Measurements from ENCODE around the gene NXN. TPM values are rescaled to one million over a fixed set of nuclear protein-coding genes. Genes with fewer than 3 reads are reported as not detected.
"Not testable (repeated sequence)": the region's sequence is repeated elsewhere in the genome, so short reads cannot be mapped to it uniquely, and the experiment has no call there.

NXN gene
- total RNA-seq, 2 donors from 2014 or later: 0.37 to 0.95 TPM

DNA sequence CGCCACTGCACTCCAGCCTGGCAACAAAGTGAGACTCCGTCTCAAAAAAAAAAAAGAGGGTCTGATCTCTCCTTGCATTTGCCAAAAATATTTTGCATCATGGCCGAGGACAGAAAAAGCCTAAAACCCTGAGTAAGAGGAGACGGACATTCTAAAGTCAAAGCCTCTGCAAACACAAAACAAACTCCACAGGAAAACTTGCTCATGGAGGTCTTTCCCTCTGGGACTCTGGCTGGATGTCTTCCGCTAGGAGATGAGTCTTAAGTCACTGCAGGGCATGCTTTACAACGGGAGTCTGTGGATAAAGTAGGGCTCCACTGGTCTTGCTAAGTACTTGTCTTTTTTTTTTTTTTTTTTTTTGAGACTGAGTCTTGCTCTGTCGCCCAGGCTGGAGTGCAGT is 123.4 kb downstream of the NXN start:
- ATAC-seq (replicated peaks): no peak
- H3K36me3 Mint-ChIP-seq (ENCODE audit: low read depth): no peaks in the 10 kb centered on the region
- no peak overlapping the region for H3K27ac Mint-ChIP-seq
- H3K4me3 Mint-ChIP-seq: no peak overlapping the region
- H3K9me3 Mint-ChIP-seq: no peaks in the 10 kb centered on the region
- H3K4me1 Mint-ChIP-seq: no peaks in the 10 kb centered on the region
- peaks cover 9% of the 10 kb centered on the region for H3K27me3 Mint-ChIP-seq

DNA sequence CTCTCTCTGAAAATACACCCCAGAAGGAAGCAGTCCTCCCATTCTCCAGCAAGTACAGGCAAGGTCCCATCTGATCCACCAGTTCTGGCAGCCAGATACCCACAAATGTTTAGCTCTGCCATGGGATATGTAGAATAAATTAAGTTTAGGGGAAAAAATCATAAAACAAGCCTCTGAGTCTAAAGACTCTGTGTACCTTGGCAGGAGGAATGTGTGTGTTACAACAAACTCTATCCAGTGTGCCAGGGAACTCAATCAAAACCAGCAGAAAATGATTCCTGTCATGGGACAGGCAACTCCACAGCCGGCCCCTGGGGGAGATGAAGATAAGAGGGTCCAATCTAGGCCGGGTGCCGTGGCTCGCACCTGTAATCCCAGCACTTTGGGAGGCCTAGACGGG is 124.0 kb downstream of the NXN start:
- no peak overlapping the region for H3K27ac Mint-ChIP-seq
- no peaks in the 10 kb centered on the region for H3K36me3 Mint-ChIP-seq (ENCODE audit: low read depth)
- H3K27me3 Mint-ChIP-seq: peaks cover 9% of the 10 kb centered on the region
- H3K4me1 Mint-ChIP-seq: no peaks in the 10 kb centered on the region
- H3K4me3 Mint-ChIP-seq: no peak overlapping the region
- ATAC-seq (replicated peaks): no peak
- no peaks in the 10 kb centered on the region for H3K9me3 Mint-ChIP-seq

GRCh38 chr17:852850-853249 is 126.7 kb downstream of the NXN start:
- ATAC-seq (replicated peaks); H3K36me3 Mint-ChIP-seq (ENCODE audit: low read depth); H3K27ac Mint-ChIP-seq; H3K4me3 Mint-ChIP-seq; H3K9me3 Mint-ChIP-seq; H3K4me1 Mint-ChIP-seq: not testable (repeated sequence)
- H3K27me3 Mint-ChIP-seq: peaks cover 11% of the 10 kb centered on the region

DNA sequence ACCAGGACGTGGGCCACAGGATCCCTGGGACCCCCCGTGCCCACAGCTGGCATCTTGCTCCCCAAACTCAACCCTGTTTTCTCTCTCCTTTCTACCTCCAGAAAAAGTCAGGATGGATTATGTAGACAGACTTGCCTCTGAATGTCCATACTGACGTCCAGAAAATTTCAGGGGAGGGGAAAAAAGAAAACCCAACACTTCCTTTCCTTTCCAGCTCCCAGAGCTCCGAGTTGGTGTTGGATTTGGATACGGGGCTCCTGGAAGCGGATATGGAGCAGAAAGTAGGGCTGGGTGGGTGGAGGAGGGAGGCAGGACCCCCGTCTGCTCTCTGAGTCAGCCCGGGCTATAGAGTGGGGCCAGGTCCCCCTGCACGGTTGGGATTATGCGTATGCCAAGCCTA is 127.2 kb downstream of the NXN start:
- ATAC-seq (replicated peaks): no peak
- Mint-ChIP-seq H3K36me3 (ENCODE audit: low read depth) (no peaks in the 10 kb centered on the region), H3K4me3 (no peak overlapping the region), H3K4me1 (no peaks in the 10 kb centered on the region), H3K27me3 (peaks cover 14% of the 10 kb centered on the region), H3K9me3 (no peaks in the 10 kb centered on the region), H3K27ac (no peak overlapping the region)

DNA sequence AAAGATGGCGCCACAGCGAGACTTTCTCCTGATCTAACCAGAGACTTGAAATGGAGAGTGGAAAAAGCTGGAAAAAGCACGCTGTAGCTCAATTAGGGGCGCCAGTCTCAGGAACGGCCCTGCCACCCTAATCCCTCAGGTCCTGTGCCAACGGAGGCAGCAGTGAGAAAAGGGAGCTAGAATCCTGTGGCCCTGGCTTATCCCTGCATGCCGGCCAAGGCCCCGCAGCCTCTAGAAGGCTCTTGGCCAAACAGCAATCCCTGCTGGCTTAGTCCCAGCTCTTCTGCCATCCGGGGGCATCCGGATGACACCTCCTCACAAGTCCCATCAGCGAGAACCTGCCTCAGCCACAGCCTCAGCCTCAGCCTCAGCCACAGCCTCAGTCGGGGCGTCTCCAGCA is 127.7 kb downstream of the NXN start:
- ATAC-seq (replicated peaks): no peak
- Mint-ChIP-seq H3K4me1 (no peaks in the 10 kb centered on the region), H3K27ac (no peak overlapping the region), H3K36me3 (ENCODE audit: low read depth) (no peaks in the 10 kb centered on the region), H3K9me3 (no peaks in the 10 kb centered on the region), H3K27me3 (peaks cover 15% of the 10 kb centered on the region), H3K4me3 (no peak overlapping the region)

DNA sequence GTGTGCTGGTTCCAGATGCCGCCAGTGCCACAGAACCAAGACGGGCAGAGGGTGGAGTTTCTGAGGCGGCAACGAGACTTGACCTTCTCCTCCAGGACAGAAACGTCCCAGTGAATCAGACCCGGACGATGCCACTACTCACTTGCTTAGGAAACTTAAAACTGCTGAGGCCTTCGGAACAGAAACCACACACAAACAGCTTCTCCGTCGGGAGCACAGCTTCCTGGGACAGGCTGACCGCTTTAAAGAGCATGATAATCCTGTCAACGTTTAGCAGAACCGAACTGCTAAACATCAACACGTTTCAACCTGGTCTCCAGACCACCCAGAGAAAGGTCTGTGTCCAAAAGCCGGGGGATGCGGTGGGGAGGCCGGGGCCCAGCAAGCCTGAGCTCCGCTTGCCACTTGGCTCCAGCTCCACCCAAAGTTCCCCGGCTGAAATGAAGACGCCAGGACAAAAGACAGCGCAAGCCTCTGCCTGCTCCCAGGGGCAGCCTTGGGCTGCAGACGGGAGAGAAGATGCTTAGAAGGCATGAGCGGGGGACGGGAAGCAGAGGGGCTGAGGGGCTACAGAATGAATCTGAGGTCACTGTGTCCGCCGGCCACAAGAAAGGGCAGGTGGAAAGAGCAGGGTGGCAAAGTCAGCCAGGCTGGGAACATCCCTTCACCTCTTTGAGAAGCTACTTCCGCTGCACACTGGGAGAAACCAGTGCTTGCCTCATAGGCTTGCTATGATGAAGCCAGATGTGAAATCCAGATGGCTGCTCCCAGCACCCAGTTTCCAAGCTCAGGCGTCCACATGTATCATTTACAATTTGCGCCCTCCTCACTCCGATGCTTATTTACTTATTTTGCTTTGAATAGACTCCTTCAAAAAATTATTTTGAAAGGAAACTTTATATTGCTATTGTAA is 128.5 kb downstream of the NXN start:
- Mint-ChIP-seq H3K9me3 (no peaks in the 10 kb centered on the region), H3K27ac (no peak overlapping the region), H3K36me3 (ENCODE audit: low read depth) (no peaks in the 10 kb centered on the region), H3K4me3 (no peak overlapping the region), H3K27me3 (peaks cover 18% of the 10 kb centered on the region), H3K4me1 (no peaks in the 10 kb centered on the region)
- no peak for ATAC-seq (replicated peaks)

- Mint-ChIP-seq H3K36me3 (ENCODE audit: low read depth) (no peaks in the 10 kb centered on the region), H3K27me3 (peaks cover 21% of the 10 kb centered on the region), H3K9me3 (no peaks in the 10 kb centered on the region), H3K4me3 (no peak overlapping the region), H3K4me1 (no peaks in the 10 kb centered on the region), H3K27ac (no peak overlapping the region)
- ATAC-seq (replicated peaks): no peak
Observed at GRCh38 chr17:850086-850850, 129.3 kb downstream of the NXN start.

GRCh38 chr17:848402-848801 is 131.2 kb downstream of the NXN start:
- no peak for ATAC-seq (replicated peaks)
- no peaks in the 10 kb centered on the region for H3K4me1 Mint-ChIP-seq
- no peaks in the 10 kb centered on the region for H3K9me3 Mint-ChIP-seq

DNA sequence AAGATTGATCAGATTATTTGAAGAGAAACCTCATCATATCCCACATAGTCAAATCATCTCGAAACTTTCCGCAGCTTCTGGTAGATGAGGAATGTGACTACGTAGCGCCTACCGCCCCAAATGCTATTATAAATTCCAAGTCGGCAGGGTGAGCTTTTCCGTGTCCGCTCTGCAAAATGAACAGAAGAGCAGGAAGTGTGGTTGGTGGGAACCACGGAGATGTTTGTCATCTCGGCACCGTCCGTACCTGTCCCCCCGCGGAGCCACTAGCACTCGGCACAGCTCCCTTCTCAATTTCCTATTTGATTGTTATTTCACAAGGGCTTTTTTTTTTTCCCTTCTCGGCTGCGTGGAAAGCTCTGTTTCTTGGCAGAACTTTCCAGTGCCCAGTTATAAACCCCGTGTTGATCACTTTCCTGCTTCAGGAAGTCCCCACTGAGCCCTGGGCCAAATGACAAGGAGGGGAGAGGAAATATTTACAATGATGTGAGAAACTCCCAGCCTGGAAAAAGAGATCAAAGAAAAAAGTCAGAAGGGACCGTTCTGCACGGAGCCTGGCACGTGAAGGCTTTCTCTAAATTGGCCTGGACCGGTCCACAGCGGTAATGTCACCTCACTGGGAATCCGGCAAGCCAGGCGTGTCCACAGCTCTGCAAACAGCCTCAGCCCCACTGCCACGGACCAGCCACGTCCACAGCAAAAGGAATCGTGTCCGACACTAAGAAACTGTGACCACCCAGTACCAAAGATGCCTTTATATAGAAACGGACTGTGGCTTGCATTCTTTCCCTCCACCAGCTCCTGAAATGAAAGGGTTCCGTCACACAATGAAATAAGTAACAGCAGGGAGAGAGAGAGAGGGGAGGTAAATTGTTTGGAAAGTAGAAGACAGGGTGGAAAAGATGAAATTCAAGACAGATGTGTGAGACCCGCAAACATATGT is 132.4 kb downstream of the NXN start:
- H3K4me1 Mint-ChIP-seq: no peaks in the 10 kb centered on the region
- no peak for ATAC-seq (replicated peaks)
- H3K4me3 Mint-ChIP-seq: peak overlapping the region; percentile 12
- H3K9me3 Mint-ChIP-seq: no peaks in the 10 kb centered on the region
- H3K36me3 Mint-ChIP-seq (ENCODE audit: low read depth): no peaks in the 10 kb centered on the region
- H3K27ac Mint-ChIP-seq: no peak overlapping the region
- H3K27me3 Mint-ChIP-seq: peaks cover 34% of the 10 kb centered on the region

More at GRCh38 chr17:848402-848801, 131.2 kb downstream of the NXN start:
- Mint-ChIP-seq H3K27ac (no peak overlapping the region), H3K27me3 (peaks cover 31% of the 10 kb centered on the region), H3K4me3 (no peak overlapping the region), H3K36me3 (ENCODE audit: low read depth) (no peaks in the 10 kb centered on the region)

DNA sequence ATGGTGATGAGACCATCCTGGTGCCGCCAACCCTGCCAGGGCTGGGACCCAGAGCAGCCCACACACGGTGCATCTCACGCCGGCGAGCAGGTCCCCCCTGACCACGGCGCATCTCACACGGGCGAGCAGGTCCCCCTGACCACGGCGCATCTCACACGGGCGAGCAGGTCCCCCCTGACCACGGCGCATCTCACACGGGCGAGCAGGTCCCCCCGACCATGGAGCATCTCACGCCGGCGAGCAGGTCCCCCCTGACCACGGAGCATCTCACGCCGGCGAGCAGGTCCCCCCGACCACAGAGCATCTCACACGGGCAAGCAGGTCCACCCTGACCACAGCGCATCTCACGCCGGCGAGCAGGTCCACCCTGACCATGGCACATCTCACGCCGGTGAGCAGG is 138.3 kb downstream of the NXN start:
- Mint-ChIP-seq H3K4me1 (no peaks in the 10 kb centered on the region), H3K36me3 (ENCODE audit: low read depth) (no peaks in the 10 kb centered on the region), H3K27me3 (peaks cover 23% of the 10 kb centered on the region), H3K9me3 (no peaks in the 10 kb centered on the region), H3K27ac (no peak overlapping the region), H3K4me3 (no peak overlapping the region)
- no peak for ATAC-seq (replicated peaks)

GRCh38 chr17:838486-838885 is 141.1 kb downstream of the NXN start:
- Mint-ChIP-seq H3K27me3 (peaks cover 9% of the 10 kb centered on the region), H3K36me3 (ENCODE audit: low read depth) (no peaks in the 10 kb centered on the region)

DNA sequence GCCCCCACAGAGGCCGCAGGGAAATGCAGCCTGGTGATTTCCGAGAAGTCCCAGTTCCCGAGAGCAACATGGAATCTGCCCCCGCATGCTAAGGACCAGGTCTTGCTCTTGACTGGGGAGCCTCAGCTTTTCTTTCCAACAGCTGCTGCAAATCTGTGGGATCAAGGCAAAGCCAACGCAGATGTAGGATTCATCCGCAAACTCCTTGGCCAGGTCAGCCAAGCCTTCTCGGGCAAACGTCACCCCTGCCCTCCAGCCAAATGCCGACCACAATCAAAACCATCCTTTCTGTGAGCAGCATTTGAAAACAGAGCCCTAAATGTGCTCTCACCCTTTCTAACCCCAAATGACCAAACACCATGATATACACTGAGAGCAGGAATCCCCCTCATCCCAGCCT is 143.4 kb downstream of the NXN start:
- no peak overlapping the region for H3K27ac Mint-ChIP-seq
- ATAC-seq (replicated peaks): no peak
- no peak overlapping the region for H3K4me3 Mint-ChIP-seq
- H3K4me1 Mint-ChIP-seq: no peaks in the 10 kb centered on the region
- no peaks in the 10 kb centered on the region for H3K9me3 Mint-ChIP-seq
- peaks cover 4% of the 10 kb centered on the region for H3K27me3 Mint-ChIP-seq
- H3K36me3 Mint-ChIP-seq (ENCODE audit: low read depth): no peaks in the 10 kb centered on the region

More at GRCh38 chr17:838486-838885, 141.1 kb downstream of the NXN start:
- ATAC-seq (replicated peaks): no peak
- H3K4me1 Mint-ChIP-seq: no peaks in the 10 kb centered on the region
- no peaks in the 10 kb centered on the region for H3K9me3 Mint-ChIP-seq
- H3K4me3 Mint-ChIP-seq: no peak overlapping the region
- H3K27ac Mint-ChIP-seq: no peak overlapping the region

GRCh38 chr17:835721-836120 is 143.9 kb downstream of the NXN start:
- not testable (repeated sequence) for H3K27me3 Mint-ChIP-seq; H3K4me1 Mint-ChIP-seq; H3K4me3 Mint-ChIP-seq; H3K9me3 Mint-ChIP-seq; ATAC-seq (replicated peaks); H3K36me3 Mint-ChIP-seq (ENCODE audit: low read depth); H3K27ac Mint-ChIP-seq

GRCh38 chr17:835263-835662 is 144.3 kb downstream of the NXN start:
- H3K27me3 Mint-ChIP-seq: peaks cover 4% of the 10 kb centered on the region
- no peaks in the 10 kb centered on the region for H3K9me3 Mint-ChIP-seq
- ATAC-seq (replicated peaks): no peak
- H3K4me1 Mint-ChIP-seq: no peaks in the 10 kb centered on the region
- no peak overlapping the region for H3K27ac Mint-ChIP-seq
- no peaks in the 10 kb centered on the region for H3K36me3 Mint-ChIP-seq (ENCODE audit: low read depth)
- H3K4me3 Mint-ChIP-seq: no peak overlapping the region

All from activated T-helper 17 cell treated with anti-CD3 and anti-CD28 coated beads, Interleukin-2, amount 50 U/mL, for 72 hours (primary cell).